GM12878 (cell line): ENCODE data around the gene EPN1. TPM values are rescaled to one million over a fixed set of nuclear protein-coding genes. Genes with fewer than 3 reads are reported as not detected.

Experiments
- ASH2L ChIP-seq: fragments of 300-600, 200-600 bp; sonication (generic); IDR thresholded peaks from 2 replicates; pipeline ENCODE4 v1.6.1; 2017; ENCODE audit warnings: low read depth, mild to moderate bottlenecking, borderline replicate concordance
- BCL11A ChIP-seq: IDR thresholded peaks from 2 replicates; pipeline ENCODE4 v1.6.1; 2011; ENCODE audit warnings: low read depth, low read length
- CBX3 ChIP-seq: fragments of 200-600 bp; sonication (generic); IDR thresholded peaks from 2 replicates; pipeline ENCODE4 v1.6.1; 2016; ENCODE audit warnings: low read depth, borderline replicate concordance
- FOS ChIP-seq: IDR thresholded peaks from 3 replicates; pipeline ENCODE4 v1.6.1; 2011; ENCODE audit warnings: borderline replicate concordance; ENCODE audit not compliant: insufficient read length; ENCODE audit errors: extremely low read depth
- JUNB ChIP-seq: IDR thresholded peaks from 2 replicates; pipeline ENCODE4 v1.6.1; 2016; ENCODE audit warnings: antibody characterized with exemption, mild to moderate bottlenecking
- KAT2A ChIP-seq: conservative IDR thresholded peaks from 2 replicates; pipeline ENCODE4 v1.6.1; 2011; ENCODE audit warnings: low read depth, low read length; ENCODE audit not compliant: control insufficient read depth
- KDM1A ChIP-seq: fragments of 200-600 bp; sonication (generic); IDR thresholded peaks from 2 replicates; pipeline ENCODE4 v1.6.1; 2016; ENCODE audit warnings: borderline replicate concordance
- MEF2A ChIP-seq: IDR thresholded peaks from 2 replicates; pipeline ENCODE4 v1.6.1; 2011; ENCODE audit warnings: low read depth, mild to moderate bottlenecking, low read length, moderate library complexity; ENCODE audit not compliant: insufficient read depth
- NFIC ChIP-seq: IDR thresholded peaks from 2 replicates; pipeline ENCODE4 v1.6.1; 2012; ENCODE audit warnings: low read depth, mild to moderate bottlenecking, inconsistent platforms, low read length, moderate library complexity
- NFXL1 ChIP-seq: fragments of 450-650 bp; IDR thresholded peaks from 2 replicates; pipeline ENCODE4 v1.6.1; 2017; ENCODE audit warnings: antibody characterized with exemption, mild to moderate bottlenecking, borderline replicate concordance
- NRF1 ChIP-seq: conservative IDR thresholded peaks from 2 replicates; pipeline ENCODE4 v1.6.1; 2011; ENCODE audit warnings: mild to moderate bottlenecking, low read depth, low read length, improper control_type of control experiment
- POLR2A ChIP-seq: IDR thresholded peaks from 2 replicates; pipeline ENCODE4 v1.6.1; 2011; ENCODE audit warnings: low read depth, mild to moderate bottlenecking, low read length
- SMAD1 ChIP-seq: fragments of 450-650 bp; IDR thresholded peaks from 2 replicates; pipeline ENCODE4 v1.6.1; 2018; ENCODE audit warnings: mild to moderate bottlenecking, low read depth; ENCODE audit not compliant: partially characterized antibody
- SMC3 ChIP-seq: IDR thresholded peaks from 2 replicates; pipeline ENCODE4 v1.6.1; 2011; ENCODE audit warnings: low read length, improper control_type of control experiment, borderline replicate concordance
- SP1 ChIP-seq: IDR thresholded peaks from one replicate; pipeline ENCODE4 v1.6.1; 2011; ENCODE audit warnings: low read depth, low read length
- SUZ12 ChIP-seq: fragments of 200-600 bp; sonication (generic); IDR thresholded peaks from one replicate; pipeline ENCODE4 v1.6.1; 2018; ENCODE audit warnings: antibody characterized with exemption, mild to moderate bottlenecking; ENCODE audit not compliant: unreplicated experiment
- YY1 ChIP-seq: IDR thresholded peaks from 2 replicates; pipeline ENCODE4 v1.6.1; 2011; ENCODE audit warnings: low read depth, mild to moderate bottlenecking, low read length
- polyA plus RNA-seq, 11 experiments: library from polyadenylated mRNA; depleted of rRNA in 4 of 11; unstranded in 6 of 11; stranded (reverse) in 5 of 11; fragments of >200 nt; fragmentation: Nextera tagmentation in 4 of 11; fragmentation: Illumina TruSeq in 1 of 11; extraction: Ambion mirVana in 4 of 11; extraction: Trizol in 1 of 11; gene quantifications; 1 replicate in 1 of 11; 2 replicates in 10 of 11; pipeline versions ENCODE4 v1.2.1 to v1.2.3, GENCODE V29; 2011 to 2016; ENCODE audit warnings: inconsistent platforms in 2 of 11, missing spikeins in 2 of 11, low read depth in 1 of 11
- total RNA-seq, 4 experiments: library from RNA; depleted of rRNA in 3 of 4; stranded (reverse); fragments of >200 nt in 3 of 4; fragmentation: Illumina TruSeq in 1 of 4; extraction: Trizol in 1 of 4; gene quantifications; 2 replicates each; pipeline versions ENCODE4 v1.2.1 to v1.2.3, GENCODE V29; 2013 to 2021
- TF ChIP-seq, protein P1 (sequence below): fragments of 450-650 bp; conservative IDR thresholded peaks from 2 replicates; pipeline ENCODE4 v1.6.1; 2017; ENCODE audit warnings: mild to moderate bottlenecking, moderate library complexity
- TF ChIP-seq, protein P2 (sequence below): fragments of 450-650 bp; formaldehyde crosslinking; IDR thresholded peaks from 2 replicates; pipeline ENCODE4 v1.4.0; 2022; ENCODE audit warnings: mild to moderate bottlenecking, moderate library complexity
- TF ChIP-seq, protein P3 (sequence below): IDR thresholded peaks from 2 replicates; pipeline ENCODE4 v1.6.1; 2012; ENCODE audit warnings: low read length, inconsistent platforms

Gene EPN1
- total and polyA plus RNA-seq, 10 of the 15 experiments (the other 5 are each of a cell fraction or from before 2014, with no cell fraction given): 0.11 to 88.5 (median 10.6) TPM

DNA sequence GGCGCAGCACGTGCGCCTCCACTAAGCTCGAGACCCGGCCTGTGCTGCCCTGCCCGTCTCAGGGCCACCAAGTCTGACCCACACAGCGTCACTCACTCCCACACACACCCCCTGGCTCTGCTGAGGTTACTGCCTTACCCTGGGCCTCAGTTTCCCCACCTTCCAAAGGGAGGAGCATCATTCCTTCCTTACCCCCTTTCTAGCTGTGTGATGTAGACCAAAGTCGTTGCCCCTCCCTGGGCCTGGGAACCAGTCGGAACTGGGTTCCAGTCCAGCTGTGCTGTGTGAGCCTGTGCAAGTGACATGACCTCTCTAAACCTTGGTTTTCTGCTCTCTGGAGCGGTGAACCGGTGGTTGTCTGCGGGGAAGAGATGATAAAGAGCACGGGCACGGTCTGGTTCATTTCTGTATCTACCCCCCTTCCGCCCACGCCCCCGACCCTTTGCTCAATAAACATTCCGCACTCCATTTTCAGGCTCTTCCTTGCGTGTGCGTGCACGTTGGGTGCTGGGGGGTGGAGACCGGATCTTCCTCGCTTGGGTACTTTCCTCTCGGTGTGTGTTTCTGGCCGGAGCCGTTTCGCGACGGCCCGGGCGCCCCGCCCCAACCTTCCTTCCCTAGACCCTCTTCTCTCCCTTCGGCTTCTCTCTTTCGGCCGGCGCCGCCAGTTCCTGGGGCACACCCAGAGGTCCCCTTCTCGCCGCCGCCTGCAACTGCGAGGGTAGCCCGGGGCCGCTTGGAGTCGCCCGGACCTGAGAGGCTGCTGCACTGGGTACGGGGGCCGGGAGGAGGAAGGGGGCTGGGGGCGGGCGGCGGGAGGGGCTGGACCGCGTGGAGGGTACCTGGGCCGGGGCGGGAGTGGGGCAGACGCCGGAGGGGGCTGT, 31.8 kb upstream of the EPN1 start, which contains the start of gene ZNF581 (continued):
- TF ChIP-seq NFXL1 (no peak), FOS (no peak), MEF2A (0 out of 2 replicates have a peak, but pooled peaks have one; percentile 27), POLR2A (peak; percentile 84), KDM1A (no peak), ASH2L (peak; percentile 56; the same call in 1 of the 2 replicates), BCL11A (0 out of 2 replicates have a peak, but pooled peaks have one; percentile 14), SUZ12 (no peak), JUNB (peak; percentile 14; the same call in 1 of the 2 replicates), SP1 (peak; percentile 56), SMAD1 (no peak), YY1 (peak; percentile 85), NFIC (0 out of 2 replicates have a peak, but pooled peaks have one; percentile 25), CBX3 (no peak), SMC3 (no peak), KAT2A (no peak), NRF1 (no peak)
- TF ChIP-seq, protein P1, sequence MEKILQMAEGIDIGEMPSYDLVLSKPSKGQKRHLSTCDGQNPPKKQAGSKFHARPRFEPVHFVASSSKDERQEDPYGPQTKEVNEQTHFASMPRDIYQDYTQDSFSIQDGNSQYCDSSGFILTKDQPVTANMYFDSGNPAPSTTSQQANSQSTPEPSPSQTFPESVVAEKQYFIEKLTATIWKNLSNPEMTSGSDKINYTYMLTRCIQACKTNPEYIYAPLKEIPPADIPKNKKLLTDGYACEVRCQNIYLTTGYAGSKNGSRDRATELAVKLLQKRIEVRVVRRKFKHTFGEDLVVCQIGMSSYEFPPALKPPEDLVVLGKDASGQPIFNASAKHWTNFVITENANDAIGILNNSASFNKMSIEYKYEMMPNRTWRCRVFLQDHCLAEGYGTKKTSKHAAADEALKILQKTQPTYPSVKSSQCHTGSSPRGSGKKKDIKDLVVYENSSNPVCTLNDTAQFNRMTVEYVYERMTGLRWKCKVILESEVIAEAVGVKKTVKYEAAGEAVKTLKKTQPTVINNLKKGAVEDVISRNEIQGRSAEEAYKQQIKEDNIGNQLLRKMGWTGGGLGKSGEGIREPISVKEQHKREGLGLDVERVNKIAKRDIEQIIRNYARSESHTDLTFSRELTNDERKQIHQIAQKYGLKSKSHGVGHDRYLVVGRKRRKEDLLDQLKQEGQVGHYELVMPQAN: peak; percentile 77
- TF ChIP-seq, protein P2, sequence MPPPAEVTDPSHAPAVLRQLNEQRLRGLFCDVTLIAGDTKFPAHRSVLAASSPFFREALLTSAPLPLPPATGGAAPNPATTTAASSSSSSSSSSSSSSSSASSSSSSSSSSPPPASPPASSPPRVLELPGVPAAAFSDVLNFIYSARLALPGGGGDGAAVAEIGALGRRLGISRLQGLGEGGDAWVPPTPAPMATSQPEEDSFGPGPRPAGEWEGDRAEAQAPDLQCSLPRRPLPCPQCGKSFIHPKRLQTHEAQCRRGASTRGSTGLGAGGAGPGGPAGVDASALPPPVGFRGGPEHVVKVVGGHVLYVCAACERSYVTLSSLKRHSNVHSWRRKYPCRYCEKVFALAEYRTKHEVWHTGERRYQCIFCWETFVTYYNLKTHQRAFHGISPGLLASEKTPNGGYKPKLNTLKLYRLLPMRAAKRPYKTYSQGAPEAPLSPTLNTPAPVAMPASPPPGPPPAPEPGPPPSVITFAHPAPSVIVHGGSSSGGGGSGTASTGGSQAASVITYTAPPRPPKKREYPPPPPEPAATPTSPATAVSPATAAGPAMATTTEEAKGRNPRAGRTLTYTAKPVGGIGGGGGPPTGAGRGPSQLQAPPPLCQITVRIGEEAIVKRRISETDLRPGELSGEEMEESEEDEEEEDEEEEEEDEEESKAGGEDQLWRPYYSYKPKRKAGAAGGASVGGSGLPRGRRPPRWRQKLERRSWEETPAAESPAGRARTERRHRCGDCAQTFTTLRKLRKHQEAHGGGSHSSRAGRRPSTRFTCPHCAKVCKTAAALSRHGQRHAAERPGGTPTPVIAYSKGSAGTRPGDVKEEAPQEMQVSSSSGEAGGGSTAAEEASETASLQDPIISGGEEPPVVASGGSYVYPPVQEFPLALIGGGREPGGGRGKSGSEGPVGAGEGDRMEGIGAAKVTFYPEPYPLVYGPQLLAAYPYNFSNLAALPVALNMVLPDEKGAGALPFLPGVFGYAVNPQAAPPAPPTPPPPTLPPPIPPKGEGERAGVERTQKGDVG (CRISPR knock-in tag): no peak
- TF ChIP-seq, protein P3, sequence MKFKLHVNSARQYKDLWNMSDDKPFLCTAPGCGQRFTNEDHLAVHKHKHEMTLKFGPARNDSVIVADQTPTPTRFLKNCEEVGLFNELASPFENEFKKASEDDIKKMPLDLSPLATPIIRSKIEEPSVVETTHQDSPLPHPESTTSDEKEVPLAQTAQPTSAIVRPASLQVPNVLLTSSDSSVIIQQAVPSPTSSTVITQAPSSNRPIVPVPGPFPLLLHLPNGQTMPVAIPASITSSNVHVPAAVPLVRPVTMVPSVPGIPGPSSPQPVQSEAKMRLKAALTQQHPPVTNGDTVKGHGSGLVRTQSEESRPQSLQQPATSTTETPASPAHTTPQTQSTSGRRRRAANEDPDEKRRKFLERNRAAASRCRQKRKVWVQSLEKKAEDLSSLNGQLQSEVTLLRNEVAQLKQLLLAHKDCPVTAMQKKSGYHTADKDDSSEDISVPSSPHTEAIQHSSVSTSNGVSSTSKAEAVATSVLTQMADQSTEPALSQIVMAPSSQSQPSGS: no peak
